ENCODE data around the gene GLRA2.

- TF ChIP-seq CTCF (optimal IDR thresholded peaks at IDR 0.05 in 1 of 3, IDR thresholded peaks at IDR 0.05 in 1 of 3, conservative IDR thresholded peaks at IDR 0.05 in 1 of 3; ENCODE audit: extremely low read depth in 1 of 3, insufficient read depth in 2 of 3, low read length in 3 of 3): no peak
- TF ChIP-seq EZH2 (IDR thresholded peaks at IDR 0.05; ENCODE audit: low read length): no peak
Observed at GRCh38 chrX:14533867-14534266, 4.5 kb downstream of the GLRA2 start.

All from keratinocyte (primary cell).